Transverse colon (tissue), 4 donors: ENCODE results near the gene CAMTA1. TPM values are rescaled to one million over a fixed set of nuclear protein-coding genes. Genes with fewer than 3 reads are reported as not detected.

ENCODE experiments used
- DNase-seq: peaks from one replicate; pipeline ENCODE4 v3.0.0-alpha.2; 2019
- H3K27ac ChIP-seq, 4 donors: fragments of 200-600 bp; sonication (generic); 2 replicates each; pipeline ENCODE4 v1.5.1; 2016 to 2018; ENCODE audit warnings: inconsistent platforms in 4 of 4
- H3K27me3 ChIP-seq: fragments of 200-600 bp; sonication (generic); 2 replicates; pipeline ENCODE4 v1.5.1; 2017; ENCODE audit warnings: inconsistent platforms
- H3K36me3 ChIP-seq, 4 donors: fragments of 200-600 bp; sonication (generic); 2 replicates each; pipeline ENCODE4 v1.5.1; 2017 to 2019; ENCODE audit warnings: inconsistent platforms in 4 of 4
- H3K4me1 ChIP-seq, 4 donors: fragments of 200-600 bp; sonication (generic); 2 replicates each; pipeline ENCODE4 v1.5.1; 2017 to 2020; ENCODE audit warnings: inconsistent platforms in 4 of 4
- H3K4me3 ChIP-seq, 4 donors: fragments of 200-600 bp; sonication (generic); 1 replicate in 1 of 4; 2 replicates in 3 of 4; pipeline versions ENCODE4 v1.5.1 to v1.6.1; 2017 to 2019; ENCODE audit warnings: inconsistent platforms in 4 of 4
- H3K9me3 ChIP-seq, 2 donors: fragments of 200-600 bp; sonication (generic); 2 replicates each; pipeline ENCODE4 v1.5.1; 2017 to 2019; ENCODE audit warnings: inconsistent platforms in 2 of 2
- EP300 ChIP-seq: sonication (generic); formaldehyde crosslinking; IDR thresholded peaks from one replicate; pipeline ENCODE4 v1.6.1; 2017; ENCODE audit warnings: antibody characterized with exemption, low read depth
- POLR2A ChIP-seq: fragments of 450-650 bp; IDR thresholded peaks from one replicate; pipeline ENCODE4 v1.6.1; 2016; ENCODE audit warnings: antibody characterized with exemption, mild to moderate bottlenecking, moderate library complexity
- POLR2AphosphoS5 ChIP-seq, 3 donors: sonication (generic); formaldehyde crosslinking; IDR thresholded peaks; one replicate each; pipeline ENCODE4 v1.6.1; 2016; ENCODE audit warnings: antibody characterized with exemption in 3 of 3
- WGBS, 2 donors: methylation state at CpG; one replicate each; pipeline ENCODE4 v1.1.5; 2018; ENCODE audit warnings: low coverage in 1 of 2; 5-methylcytosine and 5-hydroxymethylcytosine counted together
- in situ Hi-C, 4 donors: fragments of 200-750 bp; cut with MboI; loops; one replicate each; pipeline versions ENCODE4 v1.15.0 to v1.15.1; 2017; ENCODE audit warnings: low sequenced_read_pairs in 3 of 4, low pct_ligation_motif_present in 1 of 4, low pct_unique_long_range_greater_than_20kb in 1 of 4
- intact Hi-C: fragments of 100-400 bp; cut with DNase I; formaldehyde crosslinking; loops from one replicate; pipeline ENCODE4 v1.15.1; 2023; ENCODE audit warnings: low total_unique reads
- total RNA-seq, 4 donors: library from RNA; depleted of rRNA; stranded (reverse); fragments of >200 nt; gene quantifications; one replicate each; pipeline ENCODE4 v1.1.0, GENCODE V29; 2016
- TF ChIP-seq, protein P1 (sequence below), 5 experiments: fragments of 200-600 bp in 3 of 5; fragments of 450-650 bp in 2 of 5; sonication (generic) in 3 of 5; IDR thresholded peaks; 1 replicate in 2 of 5; 2 replicates in 3 of 5; pipeline ENCODE4 v1.5.1; 2016 to 2017; ENCODE audit warnings: antibody characterized with exemption in 5 of 5, inconsistent platforms in 3 of 5, mild to moderate bottlenecking in 2 of 5, moderate library complexity in 1 of 5

The CAMTA1 gene
- total RNA-seq, 4 donors from 2014 or later = 93.8 to 268 (median 130) TPM

DNA sequence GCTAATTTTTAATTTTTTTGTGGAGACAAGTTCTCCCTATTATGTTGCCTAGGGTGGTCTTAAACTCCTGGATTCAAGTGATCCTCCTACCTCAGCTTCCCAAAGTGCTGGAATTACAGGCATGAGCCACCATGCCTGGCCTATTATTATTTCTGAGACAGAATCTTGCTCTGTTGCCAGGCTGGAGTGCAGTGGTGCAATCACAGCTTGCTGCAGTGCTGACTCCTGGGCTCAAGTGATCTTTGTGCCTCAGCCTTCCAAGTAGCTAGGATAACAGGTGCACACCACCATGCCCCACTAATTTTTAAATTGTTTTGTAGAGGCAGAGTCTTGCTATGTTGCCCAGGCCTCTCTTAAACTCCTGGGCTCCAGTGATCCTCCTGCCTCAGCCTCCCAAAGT lies 196.3 kb downstream of the CAMTA1 start:
- Histone ChIP-seq H3K27ac (no peak overlapping the region), H3K36me3 (no peaks in the 10 kb centered on the region), H3K4me1 (no peaks in the 10 kb centered on the region), H3K27me3 (peaks cover 8% of the 10 kb centered on the region), H3K4me3 (no peak overlapping the region), H3K9me3 (no peaks in the 10 kb centered on the region)
- intact Hi-C loops = no loop called here
- TF ChIP-seq POLR2AphosphoS5 (IDR thresholded peaks at IDR 0.05) = no peak
- TF ChIP-seq POLR2A = no peak
- no peak for TF ChIP-seq EP300
- TF ChIP-seq, protein P1, sequence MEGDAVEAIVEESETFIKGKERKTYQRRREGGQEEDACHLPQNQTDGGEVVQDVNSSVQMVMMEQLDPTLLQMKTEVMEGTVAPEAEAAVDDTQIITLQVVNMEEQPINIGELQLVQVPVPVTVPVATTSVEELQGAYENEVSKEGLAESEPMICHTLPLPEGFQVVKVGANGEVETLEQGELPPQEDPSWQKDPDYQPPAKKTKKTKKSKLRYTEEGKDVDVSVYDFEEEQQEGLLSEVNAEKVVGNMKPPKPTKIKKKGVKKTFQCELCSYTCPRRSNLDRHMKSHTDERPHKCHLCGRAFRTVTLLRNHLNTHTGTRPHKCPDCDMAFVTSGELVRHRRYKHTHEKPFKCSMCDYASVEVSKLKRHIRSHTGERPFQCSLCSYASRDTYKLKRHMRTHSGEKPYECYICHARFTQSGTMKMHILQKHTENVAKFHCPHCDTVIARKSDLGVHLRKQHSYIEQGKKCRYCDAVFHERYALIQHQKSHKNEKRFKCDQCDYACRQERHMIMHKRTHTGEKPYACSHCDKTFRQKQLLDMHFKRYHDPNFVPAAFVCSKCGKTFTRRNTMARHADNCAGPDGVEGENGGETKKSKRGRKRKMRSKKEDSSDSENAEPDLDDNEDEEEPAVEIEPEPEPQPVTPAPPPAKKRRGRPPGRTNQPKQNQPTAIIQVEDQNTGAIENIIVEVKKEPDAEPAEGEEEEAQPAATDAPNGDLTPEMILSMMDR (IDR thresholded peaks at IDR 0.05) = no peak
- in situ Hi-C loops = no loop called here
- no peak for DNase-seq

- in situ Hi-C loops (no loop called here), intact Hi-C loops (no loop called here)
- H3K9me3 ChIP-seq = no peaks in the 10 kb centered on the region
- 93 to 100% methylated on average over 1 to 9 of the region's 9 CpGs for WGBS, 2 donors
- no peaks in the 10 kb centered on the region for H3K36me3 ChIP-seq
- H3K4me3 ChIP-seq = no peak overlapping the region
- no peaks in the 10 kb centered on the region for H3K4me1 ChIP-seq
- TF ChIP-seq POLR2AphosphoS5 (IDR thresholded peaks at IDR 0.05) = no peak
- TF ChIP-seq, protein P1 (IDR thresholded peaks at IDR 0.05) = no peak
- no peak for TF ChIP-seq POLR2A
- no peak for TF ChIP-seq EP300
- peaks cover 15% of the 10 kb centered on the region for H3K27me3 ChIP-seq
- no peak for DNase-seq
- no peak overlapping the region for H3K27ac ChIP-seq
Observed at GRCh38 chr1:6982443-6982842, 197.2 kb downstream of the CAMTA1 start.

DNA sequence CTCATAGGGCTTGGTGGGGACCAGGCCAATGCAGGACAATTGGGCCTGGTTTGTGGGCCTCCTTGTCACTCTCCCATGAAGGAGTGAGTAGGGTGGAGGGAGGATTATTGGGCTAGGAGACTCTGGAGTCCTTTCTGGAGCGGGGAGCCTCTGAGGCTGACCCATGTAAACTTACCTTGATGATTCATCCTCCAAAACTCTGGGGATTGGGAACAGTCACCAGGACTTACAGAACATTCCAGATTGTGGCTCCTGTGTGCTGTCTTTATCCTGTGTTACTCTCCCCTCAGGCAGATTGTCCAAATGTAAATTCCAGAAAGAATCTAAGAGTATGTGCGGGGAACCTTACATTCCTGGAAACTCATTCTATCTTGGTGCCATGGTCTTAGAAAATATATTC lies 197.6 kb downstream of the CAMTA1 start:
- no peaks in the 10 kb centered on the region for H3K36me3 ChIP-seq
- H3K4me3 ChIP-seq = no peak overlapping the region
- H3K27ac ChIP-seq = no peak overlapping the region
- TF ChIP-seq, protein P1 (IDR thresholded peaks at IDR 0.05) = no peak
- TF ChIP-seq POLR2AphosphoS5 (IDR thresholded peaks at IDR 0.05) (no peak), EP300 (no peak), POLR2A (no peak)
- H3K4me1 ChIP-seq = no peaks in the 10 kb centered on the region
- WGBS, 2 donors = 90% methylated on average over 2 of the region's 2 CpGs; no CpG with 5 or more reads in 1 of the 2 donors
- no peak for DNase-seq
- peaks cover 15% of the 10 kb centered on the region for H3K27me3 ChIP-seq
- no peaks in the 10 kb centered on the region for H3K9me3 ChIP-seq
- intact Hi-C loops = no loop called here
- in situ Hi-C loops = no loop called here

- Histone ChIP-seq H3K27ac (no peak overlapping the region), H3K36me3 (no peaks in the 10 kb centered on the region), H3K27me3 (peaks cover 15% of the 10 kb centered on the region), H3K4me1 (no peaks in the 10 kb centered on the region), H3K4me3 (no peak overlapping the region), H3K9me3 (no peaks in the 10 kb centered on the region)
- intact Hi-C loops (no loop called here), in situ Hi-C loops (no loop called here)
- 85 to 94% methylated on average over 3 to 14 of the region's 14 CpGs for WGBS, 2 donors
- no peak for TF ChIP-seq POLR2A
- TF ChIP-seq EP300 = no peak
- TF ChIP-seq, protein P1 (IDR thresholded peaks at IDR 0.05) = no peak
- no peak for TF ChIP-seq POLR2AphosphoS5 (IDR thresholded peaks at IDR 0.05)
- no peak for DNase-seq
Observed at GRCh38 chr1:6984536-6984935, 199.3 kb downstream of the CAMTA1 start.
